NCI-H2107 treated with DMSO at 0.1 percent for 48 hours (cell line): Measurements from ENCODE around the gene MCC.

ENCODE experiments used
- DNase-seq: peaks from one replicate; lab custom pipeline; 2025; ENCODE audit not compliant: unreplicated experiment; lab: John Stamatoyannopoulos, UW

MCC gene

GRCh38 chr5:113274836-113275414 is 213.3 kb downstream of the MCC start:
- DNase-seq: no peak

DNA sequence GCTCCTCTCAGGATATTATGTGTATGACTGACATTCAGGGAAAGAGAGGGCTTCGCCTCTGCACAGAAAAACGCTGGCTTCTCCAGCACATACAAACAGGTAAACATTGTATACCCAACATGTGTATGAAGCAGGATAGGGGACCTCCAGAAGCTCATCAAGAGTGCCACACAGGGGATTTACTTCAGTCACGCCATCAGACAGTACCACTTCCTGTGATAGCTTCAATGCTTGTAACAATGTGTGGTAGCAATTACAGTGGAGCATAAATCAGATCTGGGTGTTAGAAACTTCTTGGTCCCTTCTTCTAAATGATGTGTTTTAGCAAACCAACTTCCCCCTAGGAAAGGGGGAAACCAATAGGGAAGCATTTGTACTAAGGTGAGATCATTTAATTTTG is 214.3 kb downstream of the MCC start:
- no peak for DNase-seq

DNA sequence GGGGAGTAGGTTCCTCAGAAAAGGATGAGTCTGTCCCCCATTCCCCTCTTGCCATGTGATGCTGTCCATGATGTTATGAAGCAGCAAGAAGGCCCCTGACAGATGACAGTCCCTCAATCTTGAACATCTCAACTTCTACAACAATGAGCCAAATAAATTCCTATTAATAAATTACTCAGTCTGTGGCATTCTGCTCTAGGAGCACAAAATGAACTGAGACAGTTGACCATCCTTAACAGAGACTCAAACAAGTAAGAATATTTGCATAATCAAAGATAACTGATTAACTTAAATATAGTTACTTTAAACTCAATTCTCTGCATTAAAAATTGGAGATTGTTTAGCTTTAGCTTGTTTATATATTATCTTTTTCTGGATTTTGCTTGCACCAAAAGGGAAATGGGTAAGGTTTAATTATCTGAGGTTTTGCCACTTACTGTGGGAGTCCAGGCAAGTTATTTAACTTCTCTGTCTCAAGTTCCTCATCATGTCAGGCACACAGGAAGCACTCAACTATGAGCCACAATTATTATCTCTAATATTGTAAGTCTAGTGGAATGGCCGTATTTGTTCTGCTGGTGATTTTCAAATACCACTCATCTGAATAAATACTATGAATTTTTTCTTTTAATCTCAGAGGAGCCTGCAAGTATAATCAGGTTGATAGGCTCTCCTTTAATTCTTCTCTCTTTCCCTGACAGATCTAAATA is 216.4 kb downstream of the MCC start:
- DNase-seq: no peak

DNA sequence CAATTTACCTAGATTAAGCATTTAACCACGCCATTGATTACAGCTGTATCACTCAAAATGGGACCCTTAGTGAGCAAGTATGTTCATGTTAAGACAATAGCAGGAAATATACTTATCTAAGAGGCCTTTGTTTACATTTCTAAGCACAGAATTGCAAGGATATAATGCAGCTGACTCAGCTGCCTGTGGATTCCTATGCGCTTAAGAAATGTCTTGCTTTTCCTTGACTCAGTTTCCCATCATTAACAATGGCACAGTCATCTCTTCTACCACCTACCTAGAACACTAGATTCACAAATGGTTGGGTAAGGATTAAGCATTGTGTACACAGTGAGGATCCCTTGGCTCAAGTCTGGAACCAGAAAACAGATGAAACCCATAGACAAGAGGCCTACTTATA is 217.2 kb downstream of the MCC start:
- DNase-seq: no peak

GRCh38 chr5:113270086-113270485 is 218.2 kb downstream of the MCC start:
- no peak for DNase-seq

DNA sequence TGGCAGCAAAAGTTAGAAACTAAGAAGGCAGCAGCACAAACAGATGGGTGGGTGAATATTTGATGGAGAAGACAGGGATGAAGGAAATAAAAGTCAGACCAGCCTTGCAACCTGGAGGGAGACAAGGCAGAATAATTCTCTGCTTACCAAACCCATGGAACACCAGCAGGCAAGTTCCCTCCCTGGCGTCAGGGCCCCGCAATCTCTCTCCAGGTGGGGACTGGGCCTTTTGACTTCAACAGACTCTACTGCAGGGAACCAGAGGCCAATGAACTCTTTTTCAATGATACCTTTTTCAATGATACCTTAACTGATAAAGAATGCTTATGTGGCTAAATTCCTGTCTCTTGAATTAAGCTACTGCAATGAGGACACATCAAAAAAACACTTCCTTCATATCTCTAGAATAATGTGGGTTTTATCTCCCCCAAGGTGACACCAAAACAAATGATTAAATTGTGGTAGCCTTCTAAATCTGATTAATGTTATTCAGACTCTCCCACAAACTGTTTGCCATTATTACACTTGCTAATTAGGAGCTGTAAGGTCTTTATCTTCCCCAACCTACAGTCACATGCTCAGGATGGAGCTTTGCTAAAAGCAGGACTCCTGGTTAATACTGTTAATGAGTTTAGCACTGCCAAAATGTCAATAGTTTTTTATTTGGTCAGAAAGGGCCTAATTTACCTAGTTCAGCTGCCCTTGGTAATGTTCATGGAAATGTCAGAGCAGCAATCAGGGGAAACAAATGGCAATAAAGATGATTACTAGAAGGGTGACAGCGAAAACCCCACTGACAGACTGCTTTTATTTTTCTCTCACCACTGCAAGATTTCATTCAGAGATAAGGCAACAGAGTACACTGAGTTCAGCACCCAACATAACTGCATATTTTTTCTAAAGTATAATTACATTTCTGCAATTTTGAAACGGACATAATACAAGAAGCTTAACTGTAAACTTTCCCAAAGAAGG is 218.9 kb downstream of the MCC start:
- no peak for DNase-seq

GRCh38 chr5:113268232-113268631 is 220.0 kb downstream of the MCC start:
- DNase-seq: no peak

GRCh38 chr5:113267361-113267900 is 220.8 kb downstream of the MCC start:
- DNase-seq: no peak

GRCh38 chr5:113266913-113267227 is 221.4 kb downstream of the MCC start:
- DNase-seq: no peak

DNA sequence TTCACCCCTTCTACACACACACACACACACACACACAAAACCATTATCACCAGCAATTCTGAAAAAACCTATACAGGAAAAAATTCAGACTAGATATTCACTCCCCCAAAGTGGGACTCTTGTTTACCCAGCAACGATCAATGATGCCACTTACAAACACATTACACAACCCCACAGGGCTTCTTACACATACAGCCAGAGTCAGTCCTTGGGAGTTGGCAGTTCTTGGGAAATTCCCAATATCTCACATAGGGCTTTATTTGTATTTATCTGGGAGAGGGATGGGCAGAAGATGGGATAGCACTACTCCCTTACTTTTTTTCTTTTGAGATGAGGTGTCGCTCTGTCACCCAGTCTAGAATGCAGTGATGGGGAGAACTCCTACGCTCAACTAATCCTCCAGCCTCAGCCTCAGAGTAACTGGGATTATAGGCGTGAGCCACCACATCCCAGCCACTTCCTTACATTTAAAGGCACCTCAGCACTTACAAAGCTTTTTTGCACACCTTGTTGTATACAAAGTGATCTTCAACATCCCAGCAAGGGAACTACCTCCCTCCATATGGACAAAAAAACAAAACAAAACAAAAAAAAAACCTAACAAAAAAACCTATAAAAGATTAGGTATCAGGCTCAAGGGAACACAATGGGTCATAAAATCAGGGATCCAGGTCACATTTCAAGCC is 221.9 kb downstream of the MCC start:
- no peak for DNase-seq

GRCh38 chr5:113265190-113265589 is 223.1 kb downstream of the MCC start:
- DNase-seq: no peak

- DNase-seq: no peak
These were observed 224.2 kb downstream of the MCC start for GRCh38 chr5:113264046-113264445.

- no peak for DNase-seq
These were observed 224.7 kb downstream of the MCC start for GRCh38 chr5:113263545-113263944.

- DNase-seq: no peak
These were observed 225.6 kb downstream of the MCC start for GRCh38 chr5:113262674-113263073.

- DNase-seq: no peak
These were observed 229.2 kb downstream of the MCC start for GRCh38 chr5:113259034-113259433.

- no peak for DNase-seq
These were observed 230.7 kb downstream of the MCC start for GRCh38 chr5:113257545-113257944.

GRCh38 chr5:113256671-113257452 is 231.4 kb downstream of the MCC start:
- no peak for DNase-seq

DNA sequence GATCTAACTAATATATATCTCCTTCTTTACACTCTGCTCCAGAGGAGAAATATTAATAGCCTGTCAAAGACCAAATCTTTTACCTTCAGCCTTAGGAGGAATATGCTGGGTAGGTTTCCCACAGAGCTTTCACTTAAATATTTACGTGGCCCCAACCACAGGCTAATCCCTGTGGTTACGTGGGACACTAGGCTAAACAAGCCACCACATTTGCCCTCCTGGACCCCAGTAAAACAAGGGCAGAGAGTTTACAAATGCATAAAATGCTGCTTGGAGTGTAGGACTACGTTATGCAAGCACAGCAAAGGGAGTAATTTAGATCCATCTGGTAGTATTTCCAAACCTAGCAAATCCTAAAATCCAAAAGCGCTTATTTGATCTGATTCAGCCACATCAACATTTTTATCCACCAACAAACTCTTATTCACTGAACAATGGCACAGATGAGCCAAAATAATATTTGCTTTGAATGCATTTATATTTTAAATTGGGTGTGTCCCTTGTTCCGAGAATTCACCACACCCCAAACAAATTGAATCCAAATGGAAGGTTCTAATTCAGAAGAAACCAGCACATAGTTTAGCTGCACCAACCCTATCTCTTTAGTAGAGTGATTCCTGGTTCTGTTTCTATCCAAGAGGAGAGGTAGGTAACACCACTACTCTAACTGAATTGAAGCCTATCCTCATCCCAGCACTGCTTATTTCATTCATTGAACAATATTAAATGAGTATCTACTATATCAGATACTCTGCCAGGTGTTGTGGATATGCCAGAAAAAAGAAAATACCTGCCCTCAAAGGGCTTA is 232.5 kb downstream of the MCC start:
- DNase-seq: no peak

DNA sequence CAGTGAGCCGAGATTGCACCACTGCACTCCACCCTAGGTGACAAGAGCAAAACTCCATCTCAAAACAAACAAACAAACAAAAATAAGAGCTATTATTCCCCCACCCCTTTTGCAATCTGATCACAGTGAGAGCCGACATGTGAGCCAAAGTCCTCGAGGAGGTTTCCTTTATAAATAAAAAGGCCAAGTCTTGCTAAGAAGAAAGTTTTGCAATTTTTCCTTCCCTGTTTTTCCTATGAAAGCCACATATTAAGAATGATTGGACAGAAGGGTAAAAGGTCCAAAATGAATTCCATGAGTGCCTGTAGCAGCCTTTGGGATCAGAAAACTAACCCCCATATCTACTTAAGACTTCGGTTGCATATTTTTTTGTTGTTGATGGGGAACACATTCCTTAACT is 233.1 kb downstream of the MCC start:
- no peak for DNase-seq

DNA sequence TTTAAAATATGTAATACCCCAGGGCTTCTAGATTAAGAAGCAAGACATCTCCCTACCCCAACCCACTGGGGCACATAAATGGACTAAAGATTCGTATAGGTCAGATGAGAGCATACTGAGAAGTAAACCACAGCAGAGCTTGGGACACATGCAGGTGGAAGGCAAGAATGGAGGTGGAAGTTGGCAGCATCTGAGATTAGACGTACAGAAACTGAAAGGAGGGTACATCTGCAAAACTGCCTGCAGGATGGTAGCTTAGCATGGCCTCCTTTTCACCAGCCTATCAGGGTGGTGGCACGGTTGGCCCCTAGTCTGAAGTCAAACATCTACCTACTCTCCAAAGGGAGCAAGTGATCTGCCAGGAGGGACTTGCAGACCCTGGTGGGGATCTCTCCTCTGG is 235.2 kb downstream of the MCC start:
- DNase-seq: no peak
